ENCODE measurements around the gene GLYR1. TPM values are rescaled to one million over a fixed set of nuclear protein-coding genes. Genes with fewer than 3 reads are reported as not detected.

GLYR1 gene
- total and polyA plus RNA-seq, 2 donors (not counting 1 experiment from before 2014, with no cell fraction given), result 34.0 to 137 TPM

- no peaks in the 10 kb centered on the region for H4K20me1 ChIP-seq (ENCODE audit: control insufficient read depth, insufficient read depth, low read length, poor library complexity, severe bottlenecking)
- ATAC-seq (ENCODE audit: low read depth) (peak; percentile 66), DNase-seq (peak; percentile 87)
- H3K4me1 ChIP-seq (ENCODE audit: control insufficient read depth in 2 of 2, insufficient read depth in 2 of 2, low read length in 2 of 2), result peaks cover 15 to 33% of the 10 kb centered on the region in 2 donors
- no peak for TF ChIP-seq CTCF (IDR thresholded peaks at IDR 0.05)
- no peak for TF ChIP-seq EZH2 (IDR thresholded peaks at IDR 0.05; ENCODE audit: borderline replicate concordance, insufficient read depth, low read depth, low read length, poor library complexity, severe bottlenecking)
- H3K9me3 ChIP-seq (ENCODE audit: control extremely low read depth in 1 of 3, control insufficient read depth in 2 of 3, insufficient read depth in 1 of 3, low read length in 2 of 3), result no peaks in the 10 kb centered on the region
- peak overlapping the region; percentile 79 for H3K9ac ChIP-seq (ENCODE audit: low read length)
- H3K79me2 ChIP-seq (ENCODE audit: control insufficient read depth, insufficient read depth, low read length), result peaks cover 22% of the 10 kb centered on the region
- Mint-ChIP-seq H3K9me3 (ENCODE audit: insufficient read depth) (no peaks in the 10 kb centered on the region), H3K27ac (peak overlapping the region; percentile 95), H3K27me3 (no peaks in the 10 kb centered on the region), H3K4me3 (peak overlapping the region; percentile 98), H3K4me1 (peaks cover 31% of the 10 kb centered on the region)
- peak overlapping the region; percentile 91 for H3K4me2 ChIP-seq (replicated peaks; ENCODE audit: low read depth, low read length, poor library complexity, severe bottlenecking)
- H2AFZ ChIP-seq (ENCODE audit: insufficient read depth, low read depth, low read length, poor library complexity, severe bottlenecking), result peak overlapping the region; percentile 99
- H3K27me3 ChIP-seq (replicated peaks in 1 of 4; ENCODE audit: control extremely low read depth in 1 of 4, control insufficient read depth in 3 of 4, insufficient read depth in 4 of 4, low read length in 3 of 4), result no peaks in the 10 kb centered on the region
- CTCF ChIA-PET, result interaction anchor here (0.5 to 1.9 kb wide), 2 partner anchors 29 to 34 kb away, joined by 3 to 12 read pairs; partner anchors contain the start of genes ANKS3 and DNAAF8
- H3K36me3 ChIP-seq (replicated peaks in 1 of 2; ENCODE audit: control extremely low read depth in 1 of 2, control insufficient read depth in 1 of 2, extremely low read depth in 1 of 2, insufficient read depth in 2 of 2, low read length in 1 of 2), result peaks cover 0 to 3% of the 10 kb centered on the region in 2 experiments
- peak overlapping the region; percentile 50 to 70 for H3K27ac ChIP-seq (ENCODE audit: low read length in 2 of 2)
- intact Hi-C loops (cut with micrococcal nuclease), result loop anchor here (1.0 kb wide), 2 partner anchors 75 to 263 kb away; partner anchors contain the start of gene NUDT16L1
- POLR2A ChIA-PET, result interaction anchor here (1.4 to 2.6 kb wide), 3 partner anchors 34 to 75 kb away, joined by 5 to 14 read pairs (median 7); partner anchors contain the start of genes ANKS3, DNAAF8, NUDT16L1 and ROGDI
- WGBS (ENCODE audit: insufficient coverage), result 3% methylated on average over 42 of the region's 48 CpGs
- peak overlapping the region; percentile 63 to 87 (median 73) for H3K4me3 ChIP-seq (ENCODE audit: control extremely low read depth in 1 of 5, extremely low read depth in 1 of 5, insufficient read depth in 1 of 5, low read depth in 2 of 5, low read length in 4 of 5)
These were observed 78.4 kb downstream of the GLYR1 start for GRCh38 chr16:4768549-4769305.

Measured in B cell (primary cell).